Stimulated activated CD8-positive, alpha-beta memory T cell treated with anti-CD3 and anti-CD28 coated beads, Interleukin-12 subunit alpha, Interleukin-12 subunit beta, amount 100 ng/mL, for 24 hours (primary cell): ENCODE data around the gene HNRNPA2B1.
"Not testable (repeated sequence)": the region's sequence is repeated elsewhere in the genome, so short reads cannot be mapped to it uniquely, and the experiment has no call there.

Experiments
- DNase-seq: peaks from one replicate; pipeline ENCODE4 v3.0.0-alpha.2; 2020; ENCODE audit errors: extremely low read depth

Gene HNRNPA2B1

GRCh38 chr7:26185131-26185843, 15.3 kb downstream of the HNRNPA2B1 start:
- DNase-seq, result no peak

GRCh38 chr7:26184281-26185101, 16.1 kb downstream of the HNRNPA2B1 start:
- DNase-seq, result not testable (repeated sequence)

- DNase-seq, result no peak
These were observed 16.8 kb downstream of the HNRNPA2B1 start for GRCh38 chr7:26183545-26184280.

- DNase-seq, result no peak
These were observed 17.8 kb downstream of the HNRNPA2B1 start for GRCh38 chr7:26182706-26183105.

- no peak for DNase-seq
These were observed 18.3 kb downstream of the HNRNPA2B1 start for GRCh38 chr7:26182283-26182682.

- no peak for DNase-seq
These were observed 18.9 kb downstream of the HNRNPA2B1 start for GRCh38 chr7:26181474-26182227.

- no peak for DNase-seq
These were observed 19.8 kb downstream of the HNRNPA2B1 start for GRCh38 chr7:26180792-26181198.

GRCh38 chr7:26179826-26180497, 20.6 kb downstream of the HNRNPA2B1 start:
- no peak for DNase-seq

- DNase-seq, result no peak
These were observed 21.1 kb downstream of the HNRNPA2B1 start for GRCh38 chr7:26179422-26179821.

- no peak for DNase-seq
These were observed 22.1 kb downstream of the HNRNPA2B1 start for GRCh38 chr7:26178272-26178960.

- DNase-seq, result not testable (repeated sequence)
These were observed 23.3 kb downstream of the HNRNPA2B1 start for GRCh38 chr7:26177269-26177668.

GRCh38 chr7:26176696-26177095, 23.9 kb downstream of the HNRNPA2B1 start:
- not testable (repeated sequence) for DNase-seq

GRCh38 chr7:26175903-26176302, 24.6 kb downstream of the HNRNPA2B1 start:
- not testable (repeated sequence) for DNase-seq

- DNase-seq, result no peak
These were observed 28.5 kb downstream of the HNRNPA2B1 start for GRCh38 chr7:26172048-26172447.

GRCh38 chr7:26171601-26172000, 28.9 kb downstream of the HNRNPA2B1 start:
- DNase-seq, result no peak

- DNase-seq, result no peak
These were observed 29.9 kb downstream of the HNRNPA2B1 start for GRCh38 chr7:26170663-26171062.

- DNase-seq, result no peak
These were observed 31.3 kb downstream of the HNRNPA2B1 start for GRCh38 chr7:26169271-26169670.

- DNase-seq, result no peak
These were observed 32.0 kb downstream of the HNRNPA2B1 start for GRCh38 chr7:26168458-26169023.

- no peak for DNase-seq
These were observed 33.1 kb downstream of the HNRNPA2B1 start for GRCh38 chr7:26167303-26167934.
